SKM-1 treated with dmso at 0.1 percent for 144 hours (cell line): Measurements from ENCODE around the gene RCCD1.

ENCODE experiments used
- DNase-seq: peaks from one replicate; lab custom pipeline; 2025; ENCODE audit not compliant: unreplicated experiment; lab: John Stamatoyannopoulos, UW

RCCD1 gene

DNA sequence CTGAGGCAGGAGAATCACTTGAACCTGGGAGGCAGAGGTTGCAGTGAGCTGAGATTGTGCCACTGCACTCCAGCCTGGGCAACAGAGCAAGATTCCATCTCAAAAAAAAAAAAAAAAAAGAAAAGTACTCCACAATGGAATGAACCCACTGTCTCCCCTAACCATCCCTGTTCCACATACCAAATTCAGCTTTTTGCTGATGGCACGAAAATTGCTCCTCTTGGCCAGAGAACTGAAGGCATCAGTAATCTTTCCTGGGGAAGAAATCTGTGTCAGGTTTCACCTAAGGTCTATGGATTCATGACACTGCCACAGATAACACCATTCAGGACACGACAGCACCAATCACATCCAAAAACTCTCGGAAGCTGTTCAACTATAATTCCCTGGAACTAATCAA is 46.5 kb downstream of the RCCD1 start:
- DNase-seq: no peak

DNA sequence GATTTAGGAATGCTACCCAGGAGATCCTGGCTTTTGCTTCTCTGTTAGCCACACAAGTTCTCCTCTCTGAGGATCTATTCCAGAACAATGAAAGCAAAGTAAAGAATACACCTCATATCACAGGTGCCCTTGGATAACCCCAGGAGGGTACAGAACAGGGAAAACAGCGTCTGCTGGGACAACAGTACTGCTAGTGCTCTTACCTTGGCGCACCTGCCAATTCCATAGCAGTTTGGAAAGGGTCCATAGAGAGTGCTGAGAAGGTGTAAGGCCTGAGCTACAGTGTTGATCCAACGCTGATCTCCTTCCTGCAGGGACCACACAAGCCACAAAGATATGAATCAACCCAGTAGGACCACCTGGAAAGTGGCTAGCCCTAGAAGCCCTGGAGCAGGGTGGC is 52.6 kb downstream of the RCCD1 start:
- DNase-seq: no peak
